Activated CD4-positive, alpha-beta T cell treated with anti-CD3 and anti-CD28 coated beads, Interleukin-2, amount 10 ng/mL, durations not matched to agents 24 days and 14 days (primary cell): Measurements from ENCODE around the gene TTC17. TPM values are rescaled to one million over a fixed set of nuclear protein-coding genes. Genes with fewer than 3 reads are reported as not detected.
"Not testable (repeated sequence)": the region's sequence is repeated elsewhere in the genome, so short reads cannot be mapped to it uniquely, and the experiment has no call there.

Experiments
- DNase-seq: peaks from one replicate; pipeline ENCODE4 v3.0.0; 2022
- H3K27ac Mint-ChIP-seq: one replicate; pipeline ENCODE4 v1.8.0; 2022; ENCODE audit warnings: mild to moderate bottlenecking, mixed read lengths
- H3K27me3 Mint-ChIP-seq: one replicate; pipeline ENCODE4 v1.8.0; 2022; ENCODE audit warnings: mixed read lengths
- H3K36me3 Mint-ChIP-seq: one replicate; pipeline ENCODE4 v1.8.0; 2022; ENCODE audit warnings: low read depth, mild to moderate bottlenecking, mixed read lengths
- H3K4me1 Mint-ChIP-seq: one replicate; pipeline ENCODE4 v1.8.0; 2021; ENCODE audit warnings: mixed read lengths
- H3K4me3 Mint-ChIP-seq: one replicate; pipeline ENCODE4 v1.8.0; 2022; ENCODE audit warnings: mild to moderate bottlenecking, moderate library complexity, mixed read lengths
- H3K9me3 Mint-ChIP-seq: one replicate; pipeline ENCODE4 v1.8.0; 2021; ENCODE audit warnings: mixed read lengths
- intact Hi-C: fragments of 100-400 bp; cut with micrococcal nuclease; formaldehyde crosslinking; loops from one replicate; pipeline ENCODE4 v1.15.1; 2023
- total RNA-seq: library from RNA; stranded (reverse); gene quantifications from 2 replicates; pipeline ENCODE4 v1.2.3, GENCODE V29; 2022

TTC17 gene
- total RNA-seq, 1 donor from 2014 or later: 75.1 TPM

DNA sequence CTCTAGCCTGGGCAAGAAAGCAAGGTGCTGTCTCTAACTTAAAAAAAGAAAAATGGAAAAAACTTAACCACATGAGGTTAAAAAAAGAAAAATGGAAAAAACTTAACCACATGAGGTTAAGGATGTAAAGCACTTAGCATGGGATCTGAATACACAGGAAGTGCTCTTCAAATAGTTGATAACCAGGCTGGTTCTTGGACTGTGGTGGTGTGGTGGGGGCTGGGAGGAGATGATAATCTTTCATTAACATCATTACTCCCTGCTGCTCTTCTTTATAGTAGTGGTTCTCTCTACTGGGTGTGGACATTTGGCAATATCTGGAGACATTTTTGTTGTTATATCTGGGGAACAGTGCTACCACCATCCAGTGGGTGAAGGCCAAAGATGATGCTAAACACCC, 88.4 kb downstream of the TTC17 start:
- Mint-ChIP-seq H3K27me3 (no peaks in the 10 kb centered on the region), H3K4me3 (peak overlapping the region; percentile 11), H3K9me3 (no peaks in the 10 kb centered on the region), H3K36me3 (peaks cover 76% of the 10 kb centered on the region), H3K4me1 (peaks cover 13% of the 10 kb centered on the region), H3K27ac (peak overlapping the region; percentile 76)
- no peak for DNase-seq
- intact Hi-C loops: no loop called here

DNA sequence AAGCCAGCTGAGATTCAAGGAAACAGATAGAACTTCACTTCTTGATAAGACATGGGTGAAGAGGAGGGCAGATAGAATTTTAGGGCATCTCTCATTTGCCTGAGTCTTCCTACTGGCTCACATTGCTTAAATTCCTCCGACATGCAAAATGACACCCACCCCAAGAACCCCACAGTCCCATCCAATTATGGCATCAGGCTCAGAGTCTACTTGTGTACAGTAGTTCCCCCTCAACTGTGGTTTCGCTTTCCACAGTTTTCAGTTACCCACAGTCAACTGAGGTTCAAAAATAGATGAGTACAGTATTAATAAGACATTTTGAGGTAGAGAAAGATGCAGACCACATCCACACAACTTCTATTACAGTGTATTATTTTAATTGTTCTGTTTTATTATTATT, 99.8 kb downstream of the TTC17 start:
- H3K9me3 Mint-ChIP-seq: no peaks in the 10 kb centered on the region
- no peak overlapping the region for H3K4me3 Mint-ChIP-seq
- no peak overlapping the region for H3K27ac Mint-ChIP-seq
- DNase-seq: no peak
- H3K27me3 Mint-ChIP-seq: no peaks in the 10 kb centered on the region
- intact Hi-C loops: no loop called here
- H3K36me3 Mint-ChIP-seq: peaks cover 67% of the 10 kb centered on the region
- H3K4me1 Mint-ChIP-seq: no peaks in the 10 kb centered on the region

DNA sequence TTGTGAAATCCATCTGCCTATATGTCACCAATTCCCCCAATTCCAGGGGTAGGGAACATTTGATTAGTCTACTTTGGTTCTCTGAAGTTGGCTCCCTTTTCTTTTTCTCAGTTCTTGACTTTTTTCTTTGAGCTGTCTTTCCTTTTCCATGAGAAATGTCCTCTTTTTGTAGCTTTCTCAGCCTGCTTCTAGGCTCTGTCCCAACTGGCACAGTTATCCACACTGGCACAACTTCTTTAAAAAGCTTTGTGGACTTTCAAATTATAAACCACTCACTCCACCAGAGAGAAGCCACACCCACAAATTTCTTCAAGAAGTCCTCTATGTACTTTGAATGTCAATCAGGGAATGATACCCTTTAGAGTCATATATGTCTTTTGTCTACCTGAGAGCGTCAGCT, 100.5 kb downstream of the TTC17 start:
- Mint-ChIP-seq H3K4me3 (no peak overlapping the region), H3K27me3 (no peaks in the 10 kb centered on the region), H3K27ac (no peak overlapping the region), H3K9me3 (no peaks in the 10 kb centered on the region), H3K36me3 (peaks cover 69% of the 10 kb centered on the region), H3K4me1 (no peaks in the 10 kb centered on the region)
- intact Hi-C loops: no loop called here
- DNase-seq: no peak

DNA sequence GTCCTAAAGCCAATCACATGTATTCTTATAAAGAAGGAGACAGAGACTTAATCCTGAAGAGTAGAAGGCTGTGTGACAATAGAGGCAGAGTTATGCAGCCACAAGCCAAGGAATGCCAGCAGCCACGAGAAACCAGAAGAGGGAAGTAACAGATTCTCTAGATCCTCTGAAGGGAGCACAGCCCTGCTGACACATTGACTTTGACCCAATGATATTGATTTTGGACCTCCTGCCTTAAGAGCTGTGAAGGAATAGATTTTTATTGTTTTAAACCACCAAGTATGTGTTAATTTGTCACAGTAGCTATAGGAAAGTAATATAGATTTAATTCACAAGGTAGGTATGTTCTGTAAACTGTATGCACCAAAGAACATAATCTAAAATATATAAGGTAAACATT, 103.6 kb downstream of the TTC17 start:
- no peaks in the 10 kb centered on the region for H3K27me3 Mint-ChIP-seq
- peaks cover 80% of the 10 kb centered on the region for H3K36me3 Mint-ChIP-seq
- intact Hi-C loops: no loop called here
- peaks cover 6% of the 10 kb centered on the region for H3K9me3 Mint-ChIP-seq
- no peak overlapping the region for H3K4me3 Mint-ChIP-seq
- no peaks in the 10 kb centered on the region for H3K4me1 Mint-ChIP-seq
- DNase-seq: no peak
- no peak overlapping the region for H3K27ac Mint-ChIP-seq

DNA sequence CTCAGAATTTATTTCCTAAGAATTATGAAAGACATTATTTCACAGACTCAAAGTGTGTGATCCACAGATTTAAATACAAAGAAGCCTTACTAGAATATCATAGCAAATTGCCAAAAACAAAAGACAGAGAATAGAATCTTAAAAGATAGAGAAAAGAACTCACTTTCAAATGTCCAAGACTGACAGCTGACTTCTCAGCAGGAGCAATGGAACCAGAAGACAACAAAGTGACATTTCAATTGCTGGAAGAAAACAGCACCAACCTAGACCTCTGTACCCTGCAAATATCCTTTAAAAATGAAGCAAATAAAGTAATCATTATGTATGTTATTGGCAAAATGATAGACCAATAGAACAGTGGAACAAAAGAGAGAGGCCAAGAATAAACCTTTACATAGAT, 109.2 kb downstream of the TTC17 start:
- Mint-ChIP-seq H3K27me3 (no peaks in the 10 kb centered on the region), H3K4me1 (no peaks in the 10 kb centered on the region), H3K36me3 (peaks cover 62% of the 10 kb centered on the region), H3K4me3 (no peak overlapping the region), H3K9me3 (peaks cover 16% of the 10 kb centered on the region), H3K27ac (no peak overlapping the region)
- intact Hi-C loops: no loop called here
- no peak for DNase-seq

DNA sequence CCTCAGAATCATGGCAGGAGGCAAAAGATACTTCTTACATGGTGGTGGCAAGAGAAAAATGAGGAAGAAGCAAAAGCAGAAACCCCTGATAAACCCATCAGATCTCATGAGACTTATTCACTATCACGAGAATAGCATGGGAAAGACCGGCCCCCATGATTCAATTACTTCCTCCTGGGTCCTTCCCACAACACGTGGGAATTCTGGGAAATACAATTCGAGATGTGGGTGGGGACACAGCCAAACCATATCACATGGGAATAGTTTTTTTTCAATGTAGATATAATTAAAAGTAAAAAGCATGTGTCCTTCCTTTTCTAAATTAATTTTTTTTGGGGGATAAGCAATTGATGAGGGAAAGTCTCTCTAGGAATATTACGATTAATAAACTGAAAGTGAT, 118.8 kb downstream of the TTC17 start:
- H3K4me1 Mint-ChIP-seq, DNase-seq, intact Hi-C loops, H3K27ac Mint-ChIP-seq, H3K27me3 Mint-ChIP-seq, H3K4me3 Mint-ChIP-seq: not testable (repeated sequence)
- peaks cover 51% of the 10 kb centered on the region for H3K36me3 Mint-ChIP-seq
- H3K9me3 Mint-ChIP-seq: peaks cover 16% of the 10 kb centered on the region

DNA sequence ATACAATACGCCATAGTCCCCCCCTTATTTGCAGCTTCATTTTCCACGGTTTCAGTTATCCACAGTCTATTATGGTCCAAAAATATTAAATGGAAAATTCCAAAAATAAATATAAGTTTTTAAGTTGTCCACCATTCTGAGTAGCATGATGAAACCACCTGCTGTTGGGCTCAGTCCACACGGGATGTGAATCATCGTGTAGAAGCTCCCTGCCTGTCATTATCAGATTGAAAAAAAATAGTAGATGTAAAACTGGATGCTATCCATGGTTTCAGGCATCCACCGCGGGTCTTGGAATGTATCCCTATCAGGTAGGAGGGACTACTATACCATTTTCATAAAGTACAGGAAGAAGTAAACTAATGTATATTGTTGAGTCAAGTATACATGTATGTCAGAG, 127.4 kb downstream of the TTC17 start:
- no peak overlapping the region for H3K4me3 Mint-ChIP-seq
- intact Hi-C loops: no loop called here
- no peaks in the 10 kb centered on the region for H3K27me3 Mint-ChIP-seq
- peaks cover 49% of the 10 kb centered on the region for H3K36me3 Mint-ChIP-seq
- peak; percentile 9 for DNase-seq
- H3K4me1 Mint-ChIP-seq: no peaks in the 10 kb centered on the region
- no peak overlapping the region for H3K27ac Mint-ChIP-seq
- no peaks in the 10 kb centered on the region for H3K9me3 Mint-ChIP-seq

DNA sequence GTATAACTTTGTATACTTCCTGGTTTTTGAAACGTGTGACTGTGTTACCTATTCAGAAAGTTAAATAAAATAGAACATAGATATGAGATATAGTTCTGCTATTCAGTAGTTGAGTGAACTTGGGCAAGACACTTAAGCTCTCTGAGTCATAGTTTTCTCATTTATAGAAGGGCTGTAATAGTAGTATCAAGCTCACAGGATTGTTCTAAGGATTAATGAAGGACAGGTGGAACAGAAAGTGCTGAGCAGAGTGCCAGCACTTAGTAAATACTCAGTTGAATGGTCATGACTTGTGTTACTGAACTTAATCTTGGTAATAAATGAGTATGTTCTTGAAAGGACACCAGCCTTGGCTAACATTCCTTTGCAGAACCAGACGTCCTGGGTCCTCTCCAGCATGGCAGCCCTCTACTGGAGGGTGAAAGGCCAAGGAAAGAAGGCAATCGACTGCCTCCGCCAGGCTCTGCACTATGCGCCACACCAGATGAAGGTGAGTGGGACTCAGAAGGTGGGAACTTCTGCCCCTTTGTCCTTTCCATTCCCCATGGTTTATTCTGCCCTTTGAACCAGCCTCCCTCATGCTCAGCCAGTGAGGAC, 131.2 kb downstream of the TTC17 start:
- no peak for DNase-seq
- H3K9me3 Mint-ChIP-seq: no peaks in the 10 kb centered on the region
- no peak overlapping the region for H3K27ac Mint-ChIP-seq
- H3K36me3 Mint-ChIP-seq: peaks cover 55% of the 10 kb centered on the region
- no peaks in the 10 kb centered on the region for H3K4me1 Mint-ChIP-seq
- intact Hi-C loops: no loop called here
- no peak overlapping the region for H3K4me3 Mint-ChIP-seq
- no peaks in the 10 kb centered on the region for H3K27me3 Mint-ChIP-seq

DNA sequence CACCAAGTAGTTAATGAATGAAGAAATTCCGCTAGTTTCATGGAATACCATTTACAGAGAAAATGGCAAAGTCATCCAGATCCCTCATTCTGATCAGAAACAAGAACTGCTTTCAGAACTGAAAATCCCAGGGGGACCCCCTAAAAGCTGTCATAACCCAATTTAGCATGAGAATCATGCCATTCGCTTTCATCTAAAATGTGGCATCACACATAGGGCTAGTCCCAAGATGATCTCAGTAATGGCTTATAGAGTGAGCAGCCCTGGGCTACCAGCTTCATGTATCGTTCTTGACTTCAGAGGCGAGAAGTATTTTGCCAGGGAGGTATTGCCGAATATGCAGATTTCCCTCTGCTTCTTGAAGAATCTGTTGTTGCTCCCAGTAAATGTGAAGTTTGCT, 134.0 kb downstream of the TTC17 start:
- H3K27ac Mint-ChIP-seq: no peak overlapping the region

DNA sequence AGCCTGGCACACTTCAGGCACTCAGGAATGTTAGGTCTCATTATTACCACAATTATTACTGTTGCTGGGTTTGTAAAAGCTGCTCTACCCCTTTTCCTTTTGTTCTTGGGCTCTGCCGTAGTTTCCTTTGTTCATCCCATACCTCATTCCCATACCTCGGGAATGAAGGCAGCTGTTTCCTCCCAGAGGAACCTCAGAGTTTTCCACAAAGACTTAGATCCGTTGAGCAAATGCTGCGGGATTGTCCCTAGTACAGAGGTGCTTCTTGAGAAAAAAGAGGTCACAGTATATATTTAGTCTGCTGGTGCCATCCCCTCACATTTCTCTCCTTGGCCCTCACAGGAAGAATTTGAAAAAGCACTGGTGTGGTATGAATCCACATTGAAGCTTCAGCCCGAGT, 134.7 kb downstream of the TTC17 start:
- H3K4me1 Mint-ChIP-seq: no peaks in the 10 kb centered on the region
- no peak overlapping the region for H3K27ac Mint-ChIP-seq
- intact Hi-C loops: no loop called here

More for the DNA sequence above, 134.0 kb downstream of the TTC17 start:
- DNase-seq: no peak
- no peak overlapping the region for H3K4me3 Mint-ChIP-seq
- intact Hi-C loops: no loop called here
- H3K9me3 Mint-ChIP-seq: no peaks in the 10 kb centered on the region
- H3K4me1 Mint-ChIP-seq: no peaks in the 10 kb centered on the region
- H3K27me3 Mint-ChIP-seq: no peaks in the 10 kb centered on the region
- H3K36me3 Mint-ChIP-seq: peaks cover 51% of the 10 kb centered on the region

DNA sequence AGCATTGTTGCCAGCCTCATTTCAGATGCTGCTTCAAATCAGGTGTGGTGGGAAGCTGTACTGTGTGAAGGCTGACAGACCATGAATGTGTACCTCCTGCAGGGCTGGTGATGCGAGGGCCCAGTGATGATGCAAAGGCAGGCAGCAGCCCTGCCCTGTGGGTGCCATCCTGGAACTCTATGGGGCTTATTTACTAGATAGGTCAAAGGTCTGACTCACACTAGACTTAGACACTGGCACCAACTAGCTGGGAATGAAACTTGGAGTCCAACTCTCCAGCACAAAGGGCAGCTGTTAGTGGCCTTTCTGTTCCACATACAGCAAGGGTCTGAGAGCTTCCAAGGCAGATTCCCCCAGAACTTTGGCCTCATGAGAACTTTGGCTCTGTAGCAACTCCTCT, 138.4 kb downstream of the TTC17 start:
- H3K4me3 Mint-ChIP-seq: no peak overlapping the region
- H3K27me3 Mint-ChIP-seq: peaks cover 7% of the 10 kb centered on the region
- peaks cover 23% of the 10 kb centered on the region for H3K36me3 Mint-ChIP-seq
- H3K27ac Mint-ChIP-seq: no peak overlapping the region
- no peaks in the 10 kb centered on the region for H3K4me1 Mint-ChIP-seq
- intact Hi-C loops: no loop called here
- no peaks in the 10 kb centered on the region for H3K9me3 Mint-ChIP-seq
- DNase-seq: no peak

More for the DNA sequence above, 134.7 kb downstream of the TTC17 start:
- H3K36me3 Mint-ChIP-seq: peaks cover 48% of the 10 kb centered on the region
- H3K27me3 Mint-ChIP-seq: no peaks in the 10 kb centered on the region
- no peak for DNase-seq
- no peaks in the 10 kb centered on the region for H3K9me3 Mint-ChIP-seq
- no peak overlapping the region for H3K4me3 Mint-ChIP-seq

DNA sequence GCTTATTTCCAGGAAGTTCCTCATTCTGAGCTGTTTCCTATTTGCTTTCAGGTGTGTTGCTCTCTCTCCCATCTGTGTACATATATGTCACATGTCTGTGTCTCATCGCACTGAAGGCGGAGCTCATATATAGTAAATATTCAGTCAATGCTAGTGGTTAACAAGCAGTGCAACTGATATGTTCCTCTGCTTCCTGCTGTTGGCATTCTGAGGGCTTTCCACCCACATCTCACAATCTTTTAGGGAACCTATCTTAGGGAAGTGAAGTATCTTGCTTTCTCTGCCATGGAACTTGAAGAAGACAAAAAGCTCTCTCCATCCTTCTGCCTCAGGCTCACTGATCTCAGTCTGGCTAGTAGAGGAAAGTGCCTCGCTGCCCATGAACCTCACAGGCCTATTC, 139.8 kb downstream of the TTC17 start:
- Mint-ChIP-seq H3K36me3 (peaks cover 15% of the 10 kb centered on the region), H3K4me3 (no peak overlapping the region), H3K27ac (no peak overlapping the region), H3K9me3 (no peaks in the 10 kb centered on the region), H3K4me1 (no peaks in the 10 kb centered on the region), H3K27me3 (peaks cover 7% of the 10 kb centered on the region)
- intact Hi-C loops: no loop called here
- DNase-seq: no peak

DNA sequence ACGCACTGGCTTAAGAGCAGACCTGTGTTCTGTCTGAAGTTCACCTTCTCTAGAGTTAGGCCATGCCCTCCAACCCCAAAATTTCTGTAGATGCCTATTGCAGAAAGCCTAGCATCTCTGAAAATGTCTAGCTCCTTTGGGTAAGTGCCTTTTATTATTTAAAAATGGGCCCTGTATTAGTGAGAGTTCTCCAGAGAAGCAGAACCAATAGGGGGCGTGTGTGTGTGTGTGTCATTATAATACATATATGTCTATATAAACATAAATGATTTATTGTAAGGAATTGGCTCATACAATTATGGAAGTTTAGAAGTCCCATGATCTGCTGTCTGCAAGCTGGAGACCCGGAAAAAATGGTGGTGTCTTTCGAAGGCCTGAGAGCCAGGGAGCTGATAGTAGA, 144.7 kb downstream of the TTC17 start:
- Mint-ChIP-seq H3K36me3 (no peaks in the 10 kb centered on the region), H3K27ac (no peak overlapping the region), H3K27me3 (peaks cover 7% of the 10 kb centered on the region), H3K9me3 (no peaks in the 10 kb centered on the region), H3K4me1 (peaks cover 4% of the 10 kb centered on the region), H3K4me3 (no peak overlapping the region)
- DNase-seq: no peak
- intact Hi-C loops: no loop called here

DNA sequence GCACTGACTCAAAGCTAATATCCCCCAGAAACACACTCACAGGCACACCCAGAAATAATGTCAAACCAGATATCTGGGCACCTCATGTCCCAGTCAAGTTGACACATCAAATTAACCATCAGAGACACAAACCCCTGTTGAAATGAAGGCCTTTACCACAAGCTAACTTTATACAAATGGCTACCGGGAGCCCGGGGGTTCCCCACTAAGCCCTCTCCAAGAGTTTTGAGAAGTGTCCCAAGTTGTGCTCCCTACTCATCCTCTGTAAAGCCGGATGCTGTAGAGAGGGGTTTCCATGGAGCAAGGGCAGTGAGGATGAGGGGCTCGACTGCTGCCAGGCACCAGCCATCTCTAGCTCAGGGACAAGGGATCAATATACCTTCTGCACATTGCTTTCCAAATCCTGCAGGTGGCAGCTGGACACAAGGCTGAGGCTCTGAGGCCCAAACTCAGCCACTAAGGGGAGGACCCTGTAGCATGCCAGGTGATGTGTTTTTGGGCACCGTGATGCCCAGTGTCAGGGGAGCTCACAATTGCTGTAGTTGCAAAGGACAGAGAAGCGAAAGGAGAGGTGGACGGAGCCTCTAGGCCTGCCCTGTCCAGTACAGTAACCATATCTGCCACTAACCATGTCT, 145.7 kb downstream of the TTC17 start:
- DNase-seq: no peak
- intact Hi-C loops: no loop called here
- no peaks in the 10 kb centered on the region for H3K9me3 Mint-ChIP-seq

DNA sequence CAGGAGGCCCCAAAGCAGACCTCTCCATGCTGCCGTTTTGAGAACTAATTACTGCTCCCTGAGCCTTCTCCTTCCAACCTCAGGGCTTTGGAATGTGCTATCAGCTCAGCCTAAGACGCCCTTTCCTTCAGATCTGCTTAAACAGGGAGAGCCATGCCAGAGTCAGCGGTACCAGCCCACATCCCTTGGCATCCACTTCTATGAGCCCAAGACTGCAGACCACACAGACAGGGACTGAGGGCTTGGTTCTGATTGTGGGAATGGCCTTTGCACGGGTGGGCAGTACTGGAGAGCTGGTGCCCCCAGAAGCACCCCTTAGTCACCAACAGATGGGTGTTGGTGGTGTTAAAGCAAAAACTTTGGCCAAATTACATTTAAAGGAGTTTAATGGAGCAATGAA, 146.5 kb downstream of the TTC17 start:
- intact Hi-C loops: no loop called here
- no peaks in the 10 kb centered on the region for H3K9me3 Mint-ChIP-seq
- H3K27me3 Mint-ChIP-seq: peaks cover 7% of the 10 kb centered on the region
- H3K27ac Mint-ChIP-seq: no peak overlapping the region
- no peak overlapping the region for H3K4me3 Mint-ChIP-seq
- H3K36me3 Mint-ChIP-seq: no peaks in the 10 kb centered on the region
- DNase-seq: no peak
- H3K4me1 Mint-ChIP-seq: peaks cover 8% of the 10 kb centered on the region

More for the DNA sequence above, 145.7 kb downstream of the TTC17 start:
- Mint-ChIP-seq H3K4me3 (no peak overlapping the region), H3K27me3 (peaks cover 7% of the 10 kb centered on the region), H3K36me3 (no peaks in the 10 kb centered on the region), H3K4me1 (peaks cover 8% of the 10 kb centered on the region), H3K27ac (no peak overlapping the region)
